GM12878 (cell line): ENCODE data around the gene FAF1. TPM values are rescaled to one million over a fixed set of nuclear protein-coding genes. Genes with fewer than 3 reads are reported as not detected.

Experiments used
- ATAC-seq: fragments of 200-7000 bp; cut with Tn5 transposase; 3 replicates; pipeline ENCODE4 v1.9.1; 2020; ENCODE audit warnings: mild to moderate bottlenecking, moderate library complexity
- BruUV-seq: library from RNA; stranded (reverse); fragments of 400-500 nt; replicated peaks from 2 replicates; lab custom pipeline; 2021; lab: Mats Ljungman, UMichigan
- CTCF ChIA-PET: fragments of 300-600 bp; sonication (Branson Sonifier 250); formaldehyde crosslinking; extraction: SDS; loops from one replicate; lab custom pipeline; 2021; ENCODE audit warnings: inconsistent platforms; lab: Yijun Ruan, JAX
- POLR2A ChIA-PET: fragments of 350-600 bp; formaldehyde crosslinking; extraction: SDS; loops from one replicate; lab custom pipeline; 2021; ENCODE audit warnings: inconsistent platforms; lab: Charles Lee
- RAD21 ChIA-PET: fragments of 300-600 bp; sonication (Branson Sonifier 250); formaldehyde crosslinking; loops from one replicate; lab custom pipeline; 2023; ENCODE audit warnings: antibody characterized with exemption; ENCODE audit not compliant: unreplicated experiment; lab: Charles Lee
- SMC1A ChIA-PET: fragments of 300-600 bp; sonication (Branson Sonifier 250); formaldehyde crosslinking; loops from one replicate; lab custom pipeline; 2023; ENCODE audit not compliant: unreplicated experiment, uncharacterized antibody; lab: Charles Lee
- DNase-seq: peaks from one replicate; pipeline ENCODE4 v3.0.0-alpha.2; 2011; ENCODE audit warnings: low read depth, low spot score
- FAIRE-seq: peaks from 3 replicates; lab custom pipeline; 2011; peaks lifted over from hg19 to GRCh38; lab: Jason Lieb, UNC
- H2AFZ ChIP-seq: 2 replicates; pipeline ENCODE4 v1.6.0; 2011; ENCODE audit warnings: low read depth, low read length, control low read depth; ENCODE audit not compliant: control insufficient read depth
- H3K27ac ChIP-seq: 2 replicates; pipeline ENCODE4 v1.5.1; 2011; ENCODE audit warnings: control low read depth; ENCODE audit not compliant: control insufficient read depth, insufficient read depth
- H3K27me3 ChIP-seq, 2 experiments: replicated peaks in 1 of 2; 2 replicates each; pipeline versions ENCODE4 v1.6.0 to v1.6.1; 2011; ENCODE audit warnings: low read length in 1 of 2; ENCODE audit not compliant: control insufficient read depth in 2 of 2, insufficient read depth in 2 of 2
- H3K36me3 ChIP-seq, 2 experiments: 2 replicates each; pipeline ENCODE4 v1.5.1; 2011; ENCODE audit warnings: low read length in 1 of 2; ENCODE audit not compliant: control insufficient read depth in 2 of 2, insufficient read depth in 2 of 2
- H3K4me1 ChIP-seq: 2 replicates; pipeline ENCODE4 v1.6.1; 2011; ENCODE audit warnings: mild to moderate bottlenecking, low read length, moderate library complexity, mixed read lengths; ENCODE audit not compliant: control insufficient read depth, insufficient read depth
- H3K4me2 ChIP-seq: 2 replicates; pipeline ENCODE4 v1.6.0; 2011; ENCODE audit warnings: control low read depth; ENCODE audit not compliant: control insufficient read depth, insufficient read depth
- H3K4me3 ChIP-seq: fragments of 200-600 bp; sonication (generic); 2 replicates; pipeline ENCODE4 v1.5.1; 2016
- H3K79me2 ChIP-seq: 2 replicates; pipeline ENCODE4 v1.6.0; 2011; ENCODE audit warnings: low read length; ENCODE audit not compliant: control insufficient read depth, insufficient read depth
- H3K9ac ChIP-seq: 2 replicates; pipeline ENCODE4 v1.8.0; 2011; ENCODE audit warnings: low read length, control low read depth, mixed read lengths; ENCODE audit not compliant: control insufficient read depth, insufficient read depth
- H3K9me3 ChIP-seq: replicated peaks from 3 replicates; pipeline ENCODE4 v1.5.1; 2011; ENCODE audit warnings: mild to moderate bottlenecking, low read length; ENCODE audit not compliant: control insufficient read depth, insufficient read depth
- H4K20me1 ChIP-seq: 2 replicates; pipeline ENCODE4 v1.6.0; 2011; ENCODE audit not compliant: control insufficient read depth, insufficient read depth
- CBFB ChIP-seq: IDR thresholded peaks from 2 replicates; pipeline ENCODE4 v1.6.1; 2016; ENCODE audit warnings: antibody characterized with exemption, low read depth
- CEBPZ ChIP-seq: fragments of 150-350 bp; IDR thresholded peaks from 2 replicates; pipeline ENCODE4 v1.6.1; 2016; ENCODE audit warnings: low read depth, low read length
- DPF2 ChIP-seq: fragments of 450-650 bp; IDR thresholded peaks from 2 replicates; pipeline ENCODE4 v1.6.1; 2017; ENCODE audit warnings: mild to moderate bottlenecking
- GATAD2B ChIP-seq: fragments of 450-650 bp; conservative IDR thresholded peaks from 2 replicates; pipeline ENCODE4 v1.6.1; 2017; ENCODE audit warnings: low read depth, mild to moderate bottlenecking, moderate library complexity
- PRDM15 ChIP-seq: fragments of 450-650 bp; formaldehyde crosslinking; IDR thresholded peaks from 2 replicates; pipeline ENCODE4 v1.4.0; 2020; ENCODE audit warnings: mild to moderate bottlenecking, moderate library complexity
- SP1 ChIP-seq: IDR thresholded peaks from one replicate; pipeline ENCODE4 v1.6.1; 2011; ENCODE audit warnings: low read depth, low read length
- SRF ChIP-seq, 2 experiments: IDR thresholded peaks; 2 replicates each; pipeline ENCODE4 v1.6.1; 2011; ENCODE audit warnings: low read depth in 2 of 2, low read length in 2 of 2, mild to moderate bottlenecking in 1 of 2, moderate library complexity in 1 of 2
- STAT3 ChIP-seq: IDR thresholded peaks from 2 replicates; pipeline ENCODE4 v1.6.1; 2011; ENCODE audit warnings: low read depth, low read length, improper control_type of control experiment
- TAF1 ChIP-seq: IDR thresholded peaks from 2 replicates; pipeline ENCODE4 v1.6.1; 2011; ENCODE audit warnings: mild to moderate bottlenecking, low read depth, low read length, borderline replicate concordance
- TCF7 ChIP-seq: IDR thresholded peaks from 2 replicates; pipeline ENCODE4 v1.6.1; 2014; ENCODE audit warnings: antibody characterized with exemption, borderline replicate concordance
- USF1 ChIP-seq: IDR thresholded peaks from 2 replicates; pipeline ENCODE4 v1.6.1; 2011; ENCODE audit warnings: borderline replicate concordance, low read depth, mild to moderate bottlenecking, moderate library complexity, mixed read lengths, low read length; ENCODE audit not compliant: insufficient read depth; ENCODE audit errors: extremely low read length
- ZBTB40 ChIP-seq: fragments of 450-650 bp; IDR thresholded peaks from 2 replicates; pipeline ENCODE4 v1.6.1; 2016; ENCODE audit warnings: mild to moderate bottlenecking, moderate library complexity, borderline replicate concordance
- ZNF217 ChIP-seq: fragments of 450-650 bp; IDR thresholded peaks from 2 replicates; pipeline ENCODE4 v1.6.1; 2017; ENCODE audit warnings: antibody characterized with exemption, mild to moderate bottlenecking
- in situ Hi-C: fragments of 300-500 bp; cut with MboI; formaldehyde crosslinking; loops from 9 replicates; pipeline ENCODE4 v1.14.3; 2018; ENCODE audit warnings: mixed read lengths
- intact Hi-C: fragments of 100-400 bp; cut with micrococcal nuclease; formaldehyde crosslinking; loops from one replicate; pipeline ENCODE4 v1.14.2; 2022; ENCODE audit not compliant: unreplicated experiment
- polyA plus RNA-seq, 11 experiments: library from polyadenylated mRNA; depleted of rRNA in 4 of 11; unstranded in 6 of 11; stranded (reverse) in 5 of 11; fragments of >200 nt; fragmentation: Nextera tagmentation in 4 of 11; fragmentation: Illumina TruSeq in 1 of 11; extraction: Ambion mirVana in 4 of 11; extraction: Trizol in 1 of 11; gene quantifications; 1 replicate in 1 of 11; 2 replicates in 10 of 11; pipeline versions ENCODE4 v1.2.1 to v1.2.3, GENCODE V29; 2011 to 2016; ENCODE audit warnings: inconsistent platforms in 2 of 11, missing spikeins in 2 of 11, low read depth in 1 of 11
- total RNA-seq, 4 experiments: library from RNA; depleted of rRNA in 3 of 4; stranded (reverse); fragments of >200 nt in 3 of 4; fragmentation: Illumina TruSeq in 1 of 4; extraction: Trizol in 1 of 4; gene quantifications; 2 replicates each; pipeline versions ENCODE4 v1.2.1 to v1.2.3, GENCODE V29; 2013 to 2021

The FAF1 gene
- total and polyA plus RNA-seq, 10 of the 15 experiments (the other 5 are each of a cell fraction or from before 2014, with no cell fraction given), result 8.6 to 54.5 (median 23.7) TPM

- peak overlapping the region; percentile 28; the same call in 1 of the 2 replicates for H3K4me2 ChIP-seq
- TF ChIP-seq STAT3, result no peak
- TF ChIP-seq SP1, result no peak
- no peak for TF ChIP-seq TAF1
- TF ChIP-seq DPF2, result no peak
- no peak for TF ChIP-seq ZBTB40
- no peak for TF ChIP-seq TCF7
- TF ChIP-seq CBFB, result no peak
- no peak for TF ChIP-seq USF1
- no peak for TF ChIP-seq SRF (IDR thresholded peaks at IDR 0.05; ENCODE audit: low read depth in 2 of 2, low read length in 2 of 2)
- no peak for TF ChIP-seq PRDM15 (CRISPR knock-in tag)
- TF ChIP-seq GATAD2B, result no peak
- TF ChIP-seq CEBPZ, result no peak
- no peak for TF ChIP-seq ZNF217
Observed at GRCh38 chr1:50980505-50980904, 20.4 kb upstream of the FAF1 start.

More at GRCh38 chr1:50980505-50980904, 20.4 kb upstream of the FAF1 start:
- no TSS peak for BruUV-seq
- Histone ChIP-seq H3K36me3 (no peaks in the 10 kb centered on the region), H3K4me3 (peak overlapping the region; percentile 20; the same call in 1 of the 2 replicates), H3K27ac (no peak overlapping the region), H3K79me2 (peaks cover 73% of the 10 kb centered on the region), H3K9ac (0 out of 2 replicates have a peak overlapping the region, but pooled peaks have one; percentile 2), H4K20me1 (no peaks in the 10 kb centered on the region), H3K4me1 (no peaks in the 10 kb centered on the region), H3K9me3 (no peaks in the 10 kb centered on the region), H2AFZ (no peak overlapping the region), H3K27me3 (peaks cover 0 to 4% of the 10 kb centered on the region in 2 experiments; a peak in 2 of 4 replicates)
- ChIA-PET RAD21 (no interaction called here), SMC1A (no interaction called here), POLR2A (no interaction called here), CTCF (no interaction called here)
- no peak for FAIRE-seq
- intact Hi-C loops (no loop called here), in situ Hi-C loops (no loop called here)
- DNase-seq, result no peak
- ATAC-seq, result no peak
